D721Med (cell line): ENCODE results near the gene CCNY.

Experiments
- DNase-seq: peaks from one replicate; pipeline ENCODE4 v3.0.0; 2011; ENCODE audit warnings: low spot score; ENCODE audit not compliant: insufficient read length
- FAIRE-seq: peaks from 2 replicates; lab custom pipeline; 2011; peaks lifted over from hg19 to GRCh38; lab: Jason Lieb, UNC
- TF ChIP-seq, protein P1 (sequence below): IDR thresholded peaks from 2 replicates; pipeline ENCODE4 v1.5.1; 2012; ENCODE audit warnings: mild to moderate bottlenecking, control low read depth; ENCODE audit not compliant: insufficient read depth; ENCODE audit errors: missing control alignments

The CCNY gene

DNA sequence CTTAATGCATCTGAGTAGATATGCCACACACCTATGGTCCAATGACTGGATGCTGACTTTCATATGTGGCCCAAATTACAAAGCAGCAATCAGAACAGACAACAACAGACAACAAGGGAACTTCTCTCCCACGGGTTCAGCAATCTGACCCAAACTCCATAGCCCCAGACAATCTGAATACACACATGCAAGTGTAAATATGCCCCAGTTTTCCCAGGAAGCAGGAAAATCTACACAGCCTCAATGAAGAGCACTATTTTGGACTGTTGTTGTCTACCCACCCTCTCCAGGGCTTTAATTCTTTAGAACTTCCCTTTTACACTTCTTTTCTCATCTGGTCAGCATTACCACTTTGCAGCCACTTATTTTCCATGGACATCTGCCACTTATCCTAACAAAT is 2.0 kb upstream of the CCNY start:
- TF ChIP-seq, protein P1, sequence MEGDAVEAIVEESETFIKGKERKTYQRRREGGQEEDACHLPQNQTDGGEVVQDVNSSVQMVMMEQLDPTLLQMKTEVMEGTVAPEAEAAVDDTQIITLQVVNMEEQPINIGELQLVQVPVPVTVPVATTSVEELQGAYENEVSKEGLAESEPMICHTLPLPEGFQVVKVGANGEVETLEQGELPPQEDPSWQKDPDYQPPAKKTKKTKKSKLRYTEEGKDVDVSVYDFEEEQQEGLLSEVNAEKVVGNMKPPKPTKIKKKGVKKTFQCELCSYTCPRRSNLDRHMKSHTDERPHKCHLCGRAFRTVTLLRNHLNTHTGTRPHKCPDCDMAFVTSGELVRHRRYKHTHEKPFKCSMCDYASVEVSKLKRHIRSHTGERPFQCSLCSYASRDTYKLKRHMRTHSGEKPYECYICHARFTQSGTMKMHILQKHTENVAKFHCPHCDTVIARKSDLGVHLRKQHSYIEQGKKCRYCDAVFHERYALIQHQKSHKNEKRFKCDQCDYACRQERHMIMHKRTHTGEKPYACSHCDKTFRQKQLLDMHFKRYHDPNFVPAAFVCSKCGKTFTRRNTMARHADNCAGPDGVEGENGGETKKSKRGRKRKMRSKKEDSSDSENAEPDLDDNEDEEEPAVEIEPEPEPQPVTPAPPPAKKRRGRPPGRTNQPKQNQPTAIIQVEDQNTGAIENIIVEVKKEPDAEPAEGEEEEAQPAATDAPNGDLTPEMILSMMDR = no peak
- no peak for DNase-seq
- no peak for FAIRE-seq

DNA sequence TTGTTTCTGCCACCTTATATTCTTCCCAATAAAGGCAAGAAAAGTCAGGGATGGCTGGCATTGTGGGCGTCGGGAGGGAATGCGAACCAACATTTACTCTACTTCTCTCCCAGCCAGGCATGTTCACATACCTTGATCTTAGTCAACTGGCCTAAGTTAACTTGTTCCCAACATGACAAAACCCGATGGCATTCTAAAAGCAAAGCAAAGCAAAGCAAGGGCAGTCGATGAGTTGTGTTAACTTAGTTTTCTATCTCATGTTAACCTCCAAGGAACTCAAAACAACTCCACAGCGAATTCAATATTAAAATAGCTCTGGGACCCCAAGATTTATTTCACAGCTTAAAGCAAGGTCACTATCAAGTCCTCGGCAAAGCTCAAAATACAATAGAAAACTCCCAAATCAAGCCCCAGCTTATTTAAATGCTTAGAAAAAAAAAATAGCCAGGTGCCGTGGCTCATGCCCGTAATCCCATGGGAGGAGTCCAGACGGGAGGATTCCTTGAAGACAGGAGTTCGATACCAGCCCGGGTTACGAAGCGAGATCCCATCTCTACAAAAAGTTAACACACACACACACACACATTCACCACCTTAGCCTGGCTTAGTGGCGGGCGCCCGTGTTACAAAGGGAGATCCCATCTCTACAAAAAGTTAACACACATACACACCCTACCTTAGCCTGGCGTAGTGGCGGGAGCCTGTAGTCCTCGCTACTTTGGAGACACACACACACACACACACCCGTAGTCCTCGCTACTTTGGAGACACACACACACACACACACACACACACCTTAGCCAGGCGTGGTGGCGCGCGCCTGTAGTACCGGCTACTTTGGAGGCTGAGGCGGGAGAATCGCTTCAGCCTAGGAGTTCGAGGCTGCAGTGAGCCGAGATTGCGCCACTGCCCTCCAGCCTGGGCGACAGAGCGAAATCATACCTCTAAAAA is 901 bp upstream of the CCNY start:
- DNase-seq = no peak
- TF ChIP-seq, protein P1 = no peak
- no peak for FAIRE-seq

DNA sequence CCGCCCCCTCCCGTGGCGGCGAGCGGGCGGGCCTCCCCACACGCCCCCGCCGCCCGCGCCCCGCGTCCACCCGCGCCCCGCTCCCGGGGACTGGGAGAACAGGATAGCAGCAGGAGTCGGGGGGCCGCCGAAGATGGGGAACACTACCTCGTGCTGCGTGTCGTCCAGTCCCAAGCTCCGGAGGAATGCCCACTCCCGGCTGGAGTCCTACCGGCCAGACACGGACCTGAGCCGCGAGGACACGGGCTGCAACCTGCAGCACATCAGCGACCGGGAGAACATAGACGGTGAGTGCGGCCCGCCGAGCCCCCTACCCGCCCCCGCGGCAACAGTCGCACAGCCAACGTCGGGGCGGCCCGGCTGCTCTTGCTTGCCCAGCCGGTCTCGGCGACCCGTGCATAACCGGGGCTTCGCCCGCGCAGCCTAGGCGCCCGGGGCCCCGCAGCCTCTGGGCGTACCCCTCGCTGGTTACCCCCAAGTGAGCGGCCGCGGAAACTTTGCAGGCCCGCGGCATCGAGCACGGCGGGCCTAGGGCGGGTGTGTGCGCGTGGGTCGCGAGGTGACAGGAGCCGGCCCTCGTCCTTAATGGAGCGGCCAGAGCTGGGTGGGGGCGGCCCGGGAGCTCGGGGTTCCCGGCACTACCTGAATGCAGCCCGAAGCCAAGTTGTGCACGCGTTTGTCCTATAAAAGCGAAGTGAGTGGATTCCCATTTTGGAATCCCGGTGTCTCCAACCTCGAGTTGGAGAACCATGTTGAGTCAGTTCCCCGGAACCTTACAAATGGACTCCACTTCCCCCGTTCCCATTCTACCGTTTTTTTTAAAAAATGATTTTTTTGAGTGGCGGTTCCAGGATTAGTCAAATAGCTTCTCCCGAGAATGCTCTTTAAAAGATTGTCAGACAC is 863 bp downstream of the CCNY start:
- FAIRE-seq (no peak), DNase-seq (no peak)
- TF ChIP-seq, protein P1 = no peak

DNA sequence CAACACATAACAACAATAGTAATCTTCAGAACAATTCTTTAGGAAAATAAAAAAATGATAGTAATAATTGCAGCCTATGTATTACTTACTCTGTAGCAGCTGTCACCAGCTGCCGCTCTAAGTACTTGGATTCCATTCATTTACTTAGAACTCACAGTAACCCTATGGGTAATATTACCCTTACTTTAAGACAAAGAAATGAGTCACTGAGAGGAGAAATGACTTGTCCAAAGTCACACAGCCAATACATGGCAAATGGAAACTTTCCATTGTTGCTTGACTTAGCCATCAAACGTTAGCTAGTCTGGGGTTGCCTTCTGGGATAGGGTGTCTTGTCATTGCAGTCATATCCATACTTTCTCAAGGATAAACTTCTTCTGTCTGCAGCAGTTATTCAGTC is 3.6 kb downstream of the CCNY start:
- no peak for FAIRE-seq
- DNase-seq = no peak
- TF ChIP-seq, protein P1 = no peak

DNA sequence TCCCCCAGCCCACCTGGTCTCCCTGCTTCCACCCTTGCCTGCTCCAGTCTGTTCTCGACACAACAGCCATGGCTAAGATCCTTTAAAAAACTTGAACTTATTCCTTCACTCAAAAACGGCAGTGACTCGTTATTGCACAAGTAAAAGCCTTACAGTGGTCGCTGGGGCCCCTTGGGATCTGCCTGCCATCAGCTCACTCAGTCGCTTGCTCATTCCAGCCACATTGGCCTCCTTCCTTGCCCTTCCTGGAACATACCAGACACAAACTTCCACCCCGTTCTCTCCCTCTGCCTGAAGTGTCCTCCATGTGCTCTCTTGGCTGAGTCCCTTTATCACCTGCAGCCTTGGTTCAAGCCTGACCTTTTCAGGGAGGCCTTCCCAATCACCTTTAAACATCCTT is 4.7 kb downstream of the CCNY start:
- TF ChIP-seq, protein P1 = no peak
- DNase-seq = no peak
- no peak for FAIRE-seq

DNA sequence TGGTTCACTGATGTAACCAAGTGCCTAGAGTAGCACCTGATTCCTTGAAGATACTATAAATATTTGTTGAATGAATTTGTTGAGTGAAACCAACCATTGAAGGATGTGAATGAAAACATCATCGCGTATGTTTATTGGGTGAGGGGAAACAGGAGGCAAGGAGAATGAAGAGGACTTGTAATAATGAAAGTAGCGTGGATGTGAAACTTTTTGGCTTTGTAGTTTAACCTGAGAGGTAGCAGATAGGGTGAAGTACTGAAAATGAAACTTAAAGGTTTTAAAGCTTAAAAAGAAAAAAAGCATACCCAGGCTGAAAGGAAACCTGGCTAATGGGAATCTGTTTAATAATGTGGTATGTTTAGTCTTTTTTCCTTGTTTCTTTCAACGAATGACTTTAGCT is 5.2 kb downstream of the CCNY start:
- DNase-seq (no peak), FAIRE-seq (no peak)
- TF ChIP-seq, protein P1 = no peak
